ENCODE measurements around the gene PNRC2.
A peak's percentile ranks its signal among the peaks of the same experiment; 100 is the strongest.

PNRC2 gene

GRCh38 chr1:23977187-23977853, 17.7 kb downstream of the PNRC2 start:
- CTCF ChIA-PET: interaction anchor here (1.4 kb wide), 1 partner anchor 8 kb away, joined by 5 read pairs; no protein-coding TSS in a partner anchor
- no peak for DNase-seq (ENCODE audit: extremely low spot score)
- no peak for TF ChIP-seq LEF1 (IDR thresholded peaks at IDR 0.05; ENCODE audit: borderline replicate concordance)
- TF ChIP-seq SP1 (IDR thresholded peaks at IDR 0.05): no peak
- TF ChIP-seq L3MBTL2 (conservative IDR thresholded peaks at IDR 0.05): no peak
- no peak for TF ChIP-seq HDGF (IDR thresholded peaks at IDR 0.05; ENCODE audit: borderline replicate concordance)
- TF ChIP-seq CTBP1 (IDR thresholded peaks at IDR 0.05; ENCODE audit: borderline replicate concordance): no peak
- no peak for TF ChIP-seq ZNF384 (IDR thresholded peaks at IDR 0.05)
- TF ChIP-seq FOXK2 (IDR thresholded peaks at IDR 0.05): no peak
- no peak for TF ChIP-seq FOXM1 (IDR thresholded peaks at IDR 0.05; ENCODE audit: borderline replicate concordance)
- TF ChIP-seq SUZ12 (IDR thresholded peaks at IDR 0.05): no peak
- TF ChIP-seq FOXA1 (IDR thresholded peaks at IDR 0.05): no peak
- TF ChIP-seq ELF4 (IDR thresholded peaks at IDR 0.05): no peak
- TF ChIP-seq NFRKB (IDR thresholded peaks at IDR 0.05): no peak
- TF ChIP-seq BHLHE40 (IDR thresholded peaks at IDR 0.05; ENCODE audit: borderline replicate concordance): no peak
- no peak for TF ChIP-seq PKNOX1 (IDR thresholded peaks at IDR 0.05)
- TF ChIP-seq ARNT (IDR thresholded peaks at IDR 0.05): no peak
- TF ChIP-seq TARDBP (IDR thresholded peaks at IDR 0.05): no peak
- POLR2A ChIA-PET: no interaction called here

- DNase-seq (ENCODE audit: extremely low spot score): no peak
- CTCF ChIA-PET: no interaction called here
- POLR2A ChIA-PET: no interaction called here
- TF ChIP-seq NFRKB (IDR thresholded peaks at IDR 0.05) (no peak), PKNOX1 (IDR thresholded peaks at IDR 0.05) (peak; percentile 67)
These were observed 18.2 kb downstream of the PNRC2 start for GRCh38 chr1:23977854-23978191.

- TF ChIP-seq ZNF384 (IDR thresholded peaks at IDR 0.05): 0 out of 2 replicates have a peak, but pooled peaks have one; percentile 23
- no peak for TF ChIP-seq FOXM1 (IDR thresholded peaks at IDR 0.05; ENCODE audit: borderline replicate concordance)
- no peak for DNase-seq (ENCODE audit: extremely low spot score)
- CTCF ChIA-PET: interaction anchor here (0.6 kb wide), 1 partner anchor 623 kb away, joined by 3 read pairs; no protein-coding TSS in a partner anchor
- POLR2A ChIA-PET: interaction anchor here (2.0 to 3.1 kb wide), 4 partner anchors 11 to 43 kb away, joined by 8 to 23 read pairs (median 18); no protein-coding TSS in a partner anchor
These were observed 19.2 kb downstream of the PNRC2 start for GRCh38 chr1:23978805-23979204.

GRCh38 chr1:23979387-23979880, 19.8 kb downstream of the PNRC2 start:
- DNase-seq (ENCODE audit: extremely low spot score): no peak
- ChIA-PET CTCF (interaction anchor here (0.6 kb wide), 1 partner anchor 624 kb away, joined by 3 read pairs; no protein-coding TSS in a partner anchor), POLR2A (interaction anchor here (1.5 to 3.1 kb wide), 13 partner anchors 11 to 154 kb away, joined by 3 to 23 read pairs (median 10); partner anchors contain the start of genes HMGCL and PNRC2)
- TF ChIP-seq ZNF384 (IDR thresholded peaks at IDR 0.05) (peak; percentile 67), PKNOX1 (IDR thresholded peaks at IDR 0.05) (peak; percentile 92), TARDBP (IDR thresholded peaks at IDR 0.05) (no peak)

GRCh38 chr1:23979881-23980727, 20.5 kb downstream of the PNRC2 start, which contains the start of gene SRSF10:
Gene SRSF10 (minus strand): TSS chr1:23980327. CDS start chr1:23980255, 72 bp downstream.
- POLR2A ChIA-PET: interaction anchor here (0.6 to 3.1 kb wide), 23 partner anchors 9 to 155 kb away, joined by 3 to 23 read pairs (median 8); partner anchors contain the start of genes HMGCL, MYOM3 and PNRC2
- peak; percentile 95 for DNase-seq (ENCODE audit: extremely low spot score)
- CTCF ChIA-PET: no interaction called here
- peak; percentile 81; the same call in 1 of the 2 replicates for TF ChIP-seq ELF4 (IDR thresholded peaks at IDR 0.05)
- TF ChIP-seq L3MBTL2 (conservative IDR thresholded peaks at IDR 0.05): peak; percentile 97
- TF ChIP-seq LEF1 (IDR thresholded peaks at IDR 0.05; ENCODE audit: borderline replicate concordance): peak; percentile 71; the same call in 1 of the 2 replicates
- peak; percentile 53; the same call in 1 of the 2 replicates for TF ChIP-seq SP1 (IDR thresholded peaks at IDR 0.05)
- TF ChIP-seq CTBP1 (IDR thresholded peaks at IDR 0.05; ENCODE audit: borderline replicate concordance): no peak
- TF ChIP-seq FOXM1 (IDR thresholded peaks at IDR 0.05; ENCODE audit: borderline replicate concordance): no peak
- TF ChIP-seq ARNT (IDR thresholded peaks at IDR 0.05): peak; percentile 40; the same call in 1 of the 2 replicates
- peak; percentile 61 for TF ChIP-seq NFRKB (IDR thresholded peaks at IDR 0.05)
- no peak for TF ChIP-seq TARDBP (IDR thresholded peaks at IDR 0.05)
- peak; percentile 50 for TF ChIP-seq PKNOX1 (IDR thresholded peaks at IDR 0.05)

Data from HEK293T (cell line).